Hypothalamus (tissue), 51 donors: ENCODE results near the gene FOXL2NB.
A peak's percentile ranks its signal among the peaks of the same experiment; 100 is the strongest.

Source experiments
- DNase-seq, 51 donors: peaks; one replicate each; lab custom pipeline; 2025; lab: John Stamatoyannopoulos, UW

Gene FOXL2NB

GRCh38 chr3:138928727-138929372, 18.2 kb upstream of the FOXL2NB start:
- DNase-seq: no peak

GRCh38 chr3:138933068-138933668, 13.8 kb upstream of the FOXL2NB start:
- DNase-seq: no peak

DNA sequence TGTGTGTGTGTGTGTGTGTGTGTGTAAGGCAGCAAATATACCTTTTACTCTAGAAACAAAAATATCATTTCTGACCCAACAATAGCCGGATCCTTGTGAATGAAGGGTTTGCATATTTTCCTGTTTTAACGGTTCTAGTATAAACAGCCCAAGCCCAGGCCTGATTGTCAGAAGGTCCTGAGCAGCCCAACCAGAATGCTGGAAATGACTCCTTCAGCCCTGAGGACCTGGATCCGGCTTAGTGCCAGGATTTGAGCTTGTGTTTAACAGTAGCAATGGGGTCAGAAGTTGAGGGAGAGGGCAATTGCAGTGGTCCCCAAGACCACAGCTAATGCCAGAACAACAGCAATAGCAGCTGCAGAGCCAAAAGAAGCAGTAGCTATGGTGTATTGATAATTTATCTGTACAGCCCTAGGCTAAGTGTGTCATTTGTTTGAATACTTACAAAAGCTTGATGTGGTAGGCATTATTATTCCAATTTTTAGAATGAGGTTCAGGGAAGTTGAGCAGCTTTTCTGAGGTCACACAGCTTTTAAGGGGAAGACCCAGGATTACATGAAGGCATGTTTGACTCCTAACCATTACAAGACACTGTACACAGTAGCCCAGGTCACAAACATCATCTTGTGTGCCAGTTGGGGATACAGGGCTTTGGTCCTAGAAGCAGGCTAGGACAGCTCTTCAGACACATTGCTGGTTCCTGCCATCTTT, 12.9 kb upstream of the FOXL2NB start:
- DNase-seq: no peak

DNA sequence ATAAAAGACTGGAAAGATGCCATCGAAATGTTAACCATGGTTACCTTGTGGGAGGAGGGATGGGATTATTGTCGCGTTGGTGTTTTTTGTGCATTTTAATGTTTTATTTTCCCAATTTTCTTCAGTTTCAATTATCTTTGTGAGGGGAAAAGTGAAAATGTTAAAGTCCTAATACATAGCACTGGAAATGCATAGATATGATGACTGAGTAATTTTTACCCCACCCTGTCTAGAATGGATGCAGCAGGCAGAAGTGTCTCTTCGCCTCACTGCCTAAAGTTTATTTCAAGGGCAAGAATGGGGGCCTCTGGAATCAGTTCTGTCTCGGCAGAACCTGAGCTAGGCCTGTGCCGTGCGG, 11.5 kb upstream of the FOXL2NB start:
- DNase-seq: no peak

GRCh38 chr3:138935863-138936740, 10.9 kb upstream of the FOXL2NB start:
- DNase-seq: peak in 44 of 51 donors; percentile 3 to 77 (median 36)

DNA sequence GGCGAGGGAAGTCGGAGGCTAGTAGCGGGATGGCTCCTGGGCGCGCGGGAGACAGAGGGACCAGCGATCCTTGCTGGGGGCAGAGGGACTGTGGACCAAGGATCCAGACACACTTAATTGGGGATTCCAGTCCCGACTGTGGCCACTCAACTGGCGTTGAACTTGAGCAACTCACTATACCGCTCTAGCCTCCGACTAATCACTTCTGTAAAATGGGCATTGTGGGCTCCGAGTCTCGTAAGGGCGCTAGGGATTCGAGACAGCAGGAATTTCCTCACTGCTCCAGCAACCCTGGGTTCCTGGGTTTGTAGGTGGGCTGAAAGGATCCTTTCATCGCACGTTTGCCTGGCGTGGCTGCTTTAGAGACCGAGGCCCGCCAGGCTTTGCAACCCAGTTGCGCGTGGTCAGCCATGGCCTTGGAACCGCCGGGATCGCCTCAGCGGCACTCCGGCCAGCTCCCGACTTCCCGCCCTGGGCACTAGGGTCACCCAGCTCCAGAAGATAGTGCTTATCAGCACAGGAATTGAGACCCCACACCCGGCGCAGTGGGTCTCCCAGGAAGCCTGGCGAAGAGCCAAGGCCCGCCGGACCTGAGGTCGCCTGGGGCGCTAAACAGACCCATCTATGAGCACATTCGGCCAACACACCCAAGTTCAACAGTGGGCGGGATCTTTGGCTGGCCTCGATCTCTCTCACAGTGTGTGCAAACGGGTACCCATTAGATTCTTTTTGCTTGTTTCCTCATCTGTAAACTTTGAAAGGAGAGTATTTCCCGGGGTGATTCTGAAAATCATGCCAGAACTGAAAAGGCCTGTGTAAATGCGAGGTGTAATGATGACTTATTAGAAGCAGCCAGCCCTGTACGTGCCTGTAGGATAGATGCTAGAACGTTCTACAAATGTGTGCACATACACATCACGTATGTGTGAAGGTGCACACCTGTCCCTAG, 10.0 kb upstream of the FOXL2NB start:
- DNase-seq: no peak

DNA sequence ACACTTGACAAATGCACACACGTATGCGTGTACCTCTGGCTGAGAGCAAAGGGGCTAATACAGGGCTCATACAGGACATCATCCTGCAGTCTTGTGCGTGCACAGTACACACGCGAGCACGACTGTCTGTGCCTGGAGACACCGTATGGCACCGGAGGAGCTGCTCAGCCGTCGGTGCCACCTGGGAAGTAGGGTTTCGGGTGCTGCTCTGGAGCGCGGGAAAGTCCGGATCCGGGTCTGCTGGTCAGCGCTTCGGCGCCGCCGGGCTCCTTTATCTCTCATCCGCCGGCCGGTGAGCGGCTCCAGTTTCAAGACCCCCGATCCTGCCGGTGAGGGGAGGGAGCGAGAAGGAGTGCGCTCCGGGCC, 9.3 kb upstream of the FOXL2NB start:
- no peak for DNase-seq

GRCh38 chr3:138938056-138938876, 8.8 kb upstream of the FOXL2NB start:
- no peak for DNase-seq

- no peak for DNase-seq
Observed at GRCh38 chr3:138938877-138939560, 8.0 kb upstream of the FOXL2NB start.

GRCh38 chr3:138939561-138940241, 7.3 kb upstream of the FOXL2NB start:
- no peak for DNase-seq

DNA sequence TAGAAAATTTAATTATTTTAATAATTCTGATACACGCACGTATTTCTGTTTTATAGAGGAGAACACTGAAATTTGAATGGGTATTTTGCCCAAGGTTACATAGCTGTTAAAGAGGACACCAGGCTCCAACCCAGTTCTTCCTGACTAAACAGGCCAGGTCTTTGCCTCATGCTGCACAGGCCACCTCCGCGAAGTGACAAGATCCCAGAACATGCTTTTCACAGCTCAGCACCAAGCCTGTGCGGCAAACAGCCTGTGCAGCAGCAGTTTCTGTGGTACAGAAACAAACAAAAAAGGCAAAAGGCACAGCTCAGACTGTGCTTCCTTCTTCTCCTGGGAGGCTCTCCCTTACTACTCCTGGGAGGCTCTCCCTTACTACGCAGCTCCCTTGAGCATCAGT, 6.6 kb upstream of the FOXL2NB start:
- no peak for DNase-seq

GRCh38 chr3:138941259-138941885, 5.6 kb upstream of the FOXL2NB start:
- no peak for DNase-seq

- DNase-seq: no peak
Observed at GRCh38 chr3:138942271-138942670, 4.7 kb upstream of the FOXL2NB start.

- DNase-seq: no peak
Observed at GRCh38 chr3:138942861-138943623, 4.0 kb upstream of the FOXL2NB start.

DNA sequence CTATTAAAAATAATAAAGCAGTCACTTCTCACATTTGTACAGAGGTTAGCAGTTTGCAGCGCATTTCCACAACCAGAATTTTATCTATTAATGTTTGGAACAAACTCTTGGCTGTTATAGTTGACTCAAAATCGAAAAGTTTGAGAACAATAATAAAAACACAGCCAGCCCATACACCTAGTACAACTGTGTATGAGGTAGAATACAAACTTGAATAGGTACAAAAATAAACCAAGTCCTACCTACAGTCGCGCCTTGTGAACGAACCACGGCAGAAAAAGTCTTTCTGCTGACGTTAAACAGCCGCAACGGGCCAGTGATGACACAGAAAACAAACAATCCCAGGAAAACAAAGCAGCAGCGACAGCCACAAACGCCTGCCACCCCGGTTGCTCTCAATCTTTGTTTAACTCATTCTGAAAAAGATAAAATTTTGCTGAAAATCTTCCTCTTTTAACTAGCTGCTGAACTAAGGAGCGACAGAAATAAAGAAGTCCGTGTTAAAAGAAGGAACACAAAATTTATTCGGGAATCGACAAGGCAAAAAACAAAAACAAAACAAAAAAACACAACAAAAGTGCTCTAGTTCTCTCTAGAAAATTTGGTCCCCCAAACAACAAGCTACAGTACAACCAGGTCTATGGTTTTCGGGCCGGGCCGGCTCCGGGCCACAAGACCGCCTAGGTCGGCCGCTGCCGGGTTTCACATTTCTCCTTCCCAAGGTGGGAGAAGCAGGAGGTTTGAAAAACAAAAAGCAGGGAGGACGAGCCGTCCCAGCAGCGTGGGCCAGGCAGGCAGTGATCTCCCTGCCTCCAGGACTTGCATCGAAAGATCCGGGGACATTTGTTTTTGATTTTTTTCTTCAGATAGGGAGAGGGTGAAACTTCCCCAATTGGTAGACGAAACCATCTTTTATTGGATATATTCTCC, 3.0 kb upstream of the FOXL2NB start:
- no peak for DNase-seq

- no peak for DNase-seq
Observed at GRCh38 chr3:138944654-138944928, 2.4 kb upstream of the FOXL2NB start.
